Measurements from ENCODE around the gene TICAM1.
"Not testable (repeated sequence)": the region's sequence is repeated elsewhere in the genome, so short reads cannot be mapped to it uniquely, and the experiment has no call there.

Gene TICAM1

DNA sequence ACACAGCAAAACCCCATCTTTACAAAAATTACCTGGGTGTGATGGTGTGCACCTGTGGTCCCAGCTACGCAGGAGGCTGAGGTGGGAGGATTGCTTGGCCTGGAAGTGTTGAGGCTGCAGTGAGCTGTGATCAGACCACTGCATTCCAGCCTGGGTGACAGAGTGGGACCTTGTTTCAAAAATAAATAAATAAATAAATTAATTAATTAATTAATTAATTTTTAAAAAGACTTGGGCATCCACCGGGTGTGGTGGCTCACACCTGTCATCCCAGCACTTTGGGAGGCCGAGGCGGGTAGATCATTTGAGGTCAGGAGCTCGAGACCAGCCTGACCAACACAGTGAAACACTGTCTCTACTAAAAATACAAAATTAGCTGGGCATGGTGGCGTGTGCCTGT, 26.4 kb downstream of the TICAM1 start:
- not testable (repeated sequence) for DNase-seq (ENCODE audit: low read depth in 2 of 2)

DNA sequence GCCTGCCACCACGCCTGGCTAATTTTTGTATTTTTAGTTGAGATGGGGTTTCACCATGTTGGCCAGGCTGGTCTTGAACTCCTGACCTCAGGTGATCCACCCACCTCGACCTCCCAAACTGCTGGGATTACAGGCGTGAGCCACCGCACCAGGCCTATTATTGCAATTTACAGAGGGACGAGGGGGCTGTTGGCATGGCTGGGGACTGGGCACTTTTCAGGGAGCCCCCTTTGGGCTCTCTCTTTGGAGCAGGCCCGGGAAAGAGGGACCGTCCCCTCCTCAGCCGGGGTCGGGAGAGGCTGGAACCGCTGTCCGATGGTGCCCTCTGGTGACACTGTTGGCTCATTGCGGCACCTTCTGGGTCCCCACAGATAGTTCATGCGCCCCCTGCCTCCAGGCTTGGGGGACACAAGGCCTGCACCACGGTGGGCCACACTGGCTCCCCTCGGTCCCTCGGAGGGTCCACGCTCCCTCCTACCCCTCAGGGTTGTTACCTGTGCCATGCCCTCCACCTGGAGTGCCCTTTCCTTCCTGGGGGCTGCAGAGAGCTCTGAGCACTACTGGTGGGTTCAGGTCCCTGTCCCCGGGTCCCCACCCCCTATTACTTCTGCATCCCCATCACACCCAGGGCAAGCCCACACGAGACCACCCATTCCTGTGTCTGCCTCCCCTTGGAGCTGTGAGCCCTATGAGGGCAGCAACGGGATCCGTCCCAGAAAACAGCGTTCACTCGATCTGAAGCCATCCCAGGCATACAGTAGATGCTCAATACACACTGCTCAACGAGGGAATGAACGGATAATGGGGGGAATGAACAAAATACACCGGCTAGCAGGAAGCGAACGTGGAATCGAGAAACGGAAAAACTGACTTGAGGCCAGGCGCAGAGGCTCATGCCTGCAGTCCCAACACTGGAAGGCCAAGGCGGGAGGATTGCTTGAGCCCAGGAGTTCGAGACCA, 27.5 kb downstream of the TICAM1 start:
- DNase-seq (ENCODE audit: low read depth in 2 of 2) = peak; percentile 25 to 38

DNA sequence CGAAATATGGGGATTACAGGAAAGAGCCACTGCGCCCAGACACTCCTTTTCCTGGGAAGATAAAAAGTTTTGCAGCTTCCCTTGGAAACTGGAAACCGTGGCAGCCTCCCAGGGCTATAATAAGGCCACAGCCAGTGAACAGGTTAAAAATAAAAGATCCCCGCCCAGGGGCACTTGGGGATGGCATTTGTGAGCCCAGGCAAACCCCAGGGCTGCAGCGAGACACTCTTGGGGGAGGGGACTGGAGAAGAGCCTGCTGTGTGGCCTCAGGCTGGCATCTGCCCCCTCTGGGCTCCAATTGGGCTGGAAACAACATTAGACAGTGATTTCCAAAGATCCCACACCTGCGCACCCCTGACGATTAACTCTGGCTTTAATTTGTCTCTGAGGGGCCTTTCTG, 28.8 kb downstream of the TICAM1 start:
- no peak for DNase-seq (ENCODE audit: low read depth in 2 of 2)

DNA sequence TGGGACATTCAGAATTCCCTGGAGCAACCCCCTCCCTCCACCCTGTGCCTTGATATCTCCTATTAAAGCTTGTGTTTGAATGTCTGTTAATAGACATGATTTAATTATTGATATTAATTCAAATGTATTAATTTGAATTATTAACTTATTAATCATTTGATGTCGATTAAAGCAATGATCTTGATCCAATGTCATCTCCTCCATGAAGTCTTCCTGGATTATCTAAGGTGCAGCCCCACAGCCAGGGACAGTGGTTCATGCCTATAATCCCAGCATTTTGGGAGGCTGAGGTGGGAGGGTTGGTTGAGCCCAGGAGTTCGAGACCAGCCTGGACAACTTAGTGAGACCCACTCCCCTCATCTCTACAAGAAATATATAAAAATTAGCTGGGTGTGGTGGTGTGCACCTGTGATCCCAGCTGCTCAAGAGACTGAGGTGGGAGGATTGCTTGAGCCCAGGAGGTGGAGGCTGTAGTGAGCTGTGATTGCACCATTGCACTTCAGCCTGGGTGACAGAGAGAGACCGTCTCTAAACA, 30.4 kb downstream of the TICAM1 start:
- no peak for DNase-seq (ENCODE audit: low read depth in 2 of 2)

DNA sequence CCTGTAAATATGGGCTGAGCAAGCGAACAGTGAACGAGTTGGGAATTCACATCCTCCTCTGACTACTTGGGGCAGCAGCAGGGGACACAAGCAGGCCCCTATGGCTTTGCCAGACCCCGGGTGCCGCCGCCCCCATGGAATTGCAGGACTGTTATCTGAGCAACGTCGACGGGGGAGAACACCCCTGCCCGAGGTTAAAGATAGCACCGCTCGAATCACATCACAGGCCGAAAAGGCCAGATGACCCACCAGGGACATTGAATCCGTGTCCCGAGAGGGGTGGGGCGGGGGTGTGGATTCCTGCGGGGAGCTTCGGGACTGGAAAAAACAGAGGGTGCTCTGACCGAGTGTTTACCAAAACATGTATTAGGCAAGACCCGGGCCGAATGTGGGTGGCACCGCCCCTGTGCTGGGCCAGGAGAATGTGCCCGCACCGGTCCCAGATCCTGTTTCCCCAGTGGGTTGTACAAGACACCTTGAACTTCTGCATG, 30.9 kb downstream of the TICAM1 start:
- no peak for DNase-seq (ENCODE audit: low read depth in 2 of 2)

DNA sequence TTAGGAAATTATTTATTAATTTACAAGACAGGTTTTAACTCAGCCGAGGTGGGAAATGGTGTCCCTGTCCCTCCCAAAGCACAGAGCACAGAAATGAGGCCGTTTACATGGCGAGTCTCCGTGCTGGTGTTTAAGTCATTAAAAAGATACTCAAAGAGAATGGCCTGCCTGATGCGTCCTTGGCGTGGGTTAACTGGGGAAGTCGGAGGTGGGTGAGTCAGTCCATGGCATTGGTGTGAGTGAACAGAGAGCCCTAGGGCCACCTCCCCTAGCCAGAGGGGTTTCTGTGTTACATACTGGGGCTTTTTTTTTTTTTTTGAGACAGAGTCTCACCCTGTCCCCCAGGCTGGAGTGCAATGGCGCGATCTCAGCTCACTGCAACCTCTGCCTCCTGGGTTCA, 36.1 kb downstream of the TICAM1 start:
- no peak for DNase-seq (ENCODE audit: low read depth in 2 of 2)

DNA sequence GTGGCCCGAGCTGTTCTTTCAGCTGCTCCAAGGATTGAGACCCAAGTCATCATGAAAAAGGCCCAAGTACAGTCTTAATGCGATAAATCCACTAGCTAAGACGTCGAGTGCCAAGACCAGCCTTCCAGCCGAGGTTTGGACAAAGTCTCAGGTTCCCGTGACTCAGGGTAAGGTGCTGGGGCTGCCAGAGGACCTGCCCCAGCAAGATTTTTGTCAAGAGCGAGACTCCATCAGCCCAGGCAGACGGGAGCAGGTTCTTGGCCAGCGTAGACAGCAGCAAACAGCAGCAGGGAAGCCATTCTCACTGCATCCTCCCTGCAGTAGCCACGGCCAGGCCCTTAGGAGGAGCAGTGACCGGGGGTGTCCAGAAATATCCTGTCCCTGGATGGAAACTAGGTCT, 36.5 kb downstream of the TICAM1 start:
- DNase-seq (ENCODE audit: low read depth in 2 of 2) = no peak

DNA sequence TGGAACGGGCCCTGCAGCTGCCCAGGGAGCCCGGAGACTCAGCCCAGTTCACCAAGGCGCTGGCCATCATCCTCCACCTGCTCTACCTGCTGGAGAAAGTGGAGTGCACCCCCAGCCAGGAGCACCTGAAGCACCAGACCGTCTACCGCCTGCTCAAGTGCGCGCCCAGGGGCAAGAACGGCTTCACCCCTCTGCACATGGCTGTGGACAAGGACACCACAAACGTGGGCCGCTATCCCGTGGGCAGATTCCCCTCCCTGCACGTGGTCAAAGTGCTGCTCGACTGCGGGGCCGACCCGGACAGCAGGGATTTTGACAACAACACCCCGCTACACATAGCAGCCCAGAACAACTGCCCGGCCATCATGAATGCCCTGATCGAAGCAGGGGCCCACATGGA, 38.2 kb downstream of the TICAM1 start:
- DNase-seq (ENCODE audit: low read depth in 2 of 2) = not testable (repeated sequence)

DNA sequence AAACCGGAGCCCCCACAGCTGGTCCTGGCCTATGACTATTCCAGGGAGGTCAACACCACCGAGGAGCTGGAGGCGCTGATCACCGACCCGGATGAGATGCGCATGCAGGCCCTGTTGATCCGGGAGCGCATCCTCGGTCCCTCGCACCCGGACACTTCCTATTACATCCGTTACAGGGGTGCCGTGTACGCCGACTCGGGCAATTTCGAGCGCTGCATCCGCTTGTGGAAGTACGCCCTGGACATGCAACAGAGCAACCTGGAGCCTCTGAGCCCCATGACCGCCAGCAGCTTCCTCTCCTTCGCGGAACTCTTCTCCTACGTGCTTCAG, 38.7 kb downstream of the TICAM1 start:
- not testable (repeated sequence) for DNase-seq (ENCODE audit: low read depth in 2 of 2)

DNA sequence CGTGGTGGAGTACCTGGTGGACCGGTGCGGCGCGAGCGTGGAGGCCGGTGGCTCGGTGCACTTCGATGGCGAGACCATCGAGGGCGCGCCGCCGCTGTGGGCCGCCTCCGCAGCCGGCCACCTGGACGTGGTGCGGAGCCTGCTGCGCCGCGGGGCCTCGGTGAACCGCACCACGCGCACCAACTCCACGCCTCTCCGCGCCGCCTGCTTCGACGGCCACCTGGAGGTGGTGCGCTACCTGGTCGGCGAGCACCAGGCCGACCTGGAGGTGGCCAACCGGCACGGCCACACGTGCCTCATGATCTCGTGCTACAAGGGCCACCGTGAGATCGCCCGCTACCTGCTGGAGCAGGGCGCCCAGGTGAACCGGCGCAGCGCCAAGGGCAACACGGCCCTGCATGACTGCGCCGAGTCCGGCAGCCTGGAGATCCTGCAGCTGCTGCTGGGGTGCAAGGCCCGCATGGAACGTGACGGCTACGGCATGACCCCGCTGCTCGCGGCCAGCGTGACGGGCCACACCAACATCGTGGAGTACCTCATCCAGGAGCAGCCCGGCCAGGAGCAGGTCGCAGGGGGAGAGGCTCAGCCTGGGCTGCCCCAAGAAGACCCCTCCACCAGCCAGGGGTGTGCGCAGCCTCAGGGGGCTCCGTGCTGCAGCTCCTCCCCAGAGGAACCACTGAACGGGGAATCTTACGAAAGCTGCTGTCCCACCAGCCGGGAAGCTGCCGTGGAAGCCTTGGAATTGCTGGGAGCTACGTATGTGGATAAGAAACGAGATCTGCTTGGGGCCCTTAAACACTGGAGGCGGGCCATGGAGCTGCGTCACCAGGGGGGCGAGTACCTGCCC, 39.3 kb downstream of the TICAM1 start:
- DNase-seq (ENCODE audit: low read depth in 2 of 2) = not testable (repeated sequence)

DNA sequence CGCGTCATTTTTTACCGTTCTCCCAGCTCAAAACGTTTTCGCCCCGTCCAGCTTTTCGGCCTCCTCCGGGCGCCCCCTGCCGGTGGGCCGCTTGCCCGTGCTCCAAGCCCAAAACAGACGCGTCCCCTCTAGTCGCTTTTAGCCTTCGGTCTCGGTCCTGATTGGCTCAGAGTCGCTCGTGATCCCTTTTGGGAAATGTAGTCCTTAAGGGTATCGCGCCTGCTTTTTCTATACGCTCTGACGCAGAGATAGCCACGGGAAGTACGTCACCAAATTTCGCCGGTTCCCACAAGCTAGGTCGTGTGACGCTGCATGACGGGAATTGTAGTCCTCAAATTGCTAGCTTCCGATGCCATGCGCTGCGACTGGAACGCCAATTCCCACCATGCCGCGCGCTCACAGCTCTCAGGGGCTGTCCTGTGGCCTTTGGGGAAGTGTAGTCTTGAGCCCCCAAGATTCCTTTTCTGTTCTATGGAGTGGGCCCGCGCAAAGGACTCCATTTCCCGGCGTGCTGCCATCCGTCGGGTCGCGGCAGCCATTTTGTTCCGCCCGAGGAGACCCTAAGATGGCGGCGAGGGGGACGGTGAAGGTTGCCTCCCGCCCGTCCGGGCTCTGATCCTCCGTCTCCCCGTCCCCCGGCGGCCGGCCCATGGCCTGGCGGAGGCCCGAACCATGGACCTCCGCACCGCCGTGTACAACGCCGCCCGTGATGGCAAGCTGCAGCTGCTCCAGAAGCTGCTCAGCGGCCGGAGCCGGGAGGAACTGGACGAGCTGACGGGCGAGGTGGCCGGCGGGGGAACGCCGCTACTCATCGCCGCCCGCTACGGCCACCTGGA, 40.1 kb downstream of the TICAM1 start, which contains the start of gene FEM1A:
Gene FEM1A (plus strand): TSS at position 552 of the 836 bp plus-strand sequence. CDS start 121 bp downstream, at position 673.
- peak; percentile 97 to 99 for DNase-seq (ENCODE audit: low read depth in 2 of 2)

DNA sequence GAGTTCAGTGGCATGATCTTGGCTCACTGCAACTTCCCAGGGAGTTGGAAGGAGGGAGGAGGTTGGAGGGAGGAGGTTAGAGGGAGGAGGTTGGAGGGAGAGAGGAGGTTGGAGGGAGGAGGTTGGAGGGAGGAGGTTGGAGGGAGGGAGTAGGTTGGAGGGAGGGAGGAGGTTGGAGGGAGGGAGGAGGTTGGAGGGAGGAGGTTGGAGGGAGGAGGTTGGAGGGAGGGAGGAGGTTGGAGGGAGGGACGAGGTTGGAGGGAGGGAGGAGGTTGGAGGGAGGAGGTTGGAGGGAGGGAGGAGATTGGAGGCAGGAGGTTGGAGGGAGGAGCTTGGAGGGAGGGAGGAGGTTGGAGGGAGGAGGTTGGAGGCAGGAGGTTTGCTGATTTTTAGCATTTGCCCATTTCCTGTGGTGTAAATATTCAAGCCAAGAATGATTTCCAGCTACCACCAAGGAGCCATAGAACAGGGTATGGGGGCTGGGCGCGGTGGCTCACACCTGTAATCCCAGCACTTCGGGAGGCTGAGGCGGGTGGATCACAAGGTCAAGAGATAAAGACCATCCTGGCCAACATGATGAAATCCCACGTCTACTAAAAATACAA, 45.0 kb downstream of the TICAM1 start:
- not testable (repeated sequence) for DNase-seq (ENCODE audit: low read depth in 2 of 2)

DNA sequence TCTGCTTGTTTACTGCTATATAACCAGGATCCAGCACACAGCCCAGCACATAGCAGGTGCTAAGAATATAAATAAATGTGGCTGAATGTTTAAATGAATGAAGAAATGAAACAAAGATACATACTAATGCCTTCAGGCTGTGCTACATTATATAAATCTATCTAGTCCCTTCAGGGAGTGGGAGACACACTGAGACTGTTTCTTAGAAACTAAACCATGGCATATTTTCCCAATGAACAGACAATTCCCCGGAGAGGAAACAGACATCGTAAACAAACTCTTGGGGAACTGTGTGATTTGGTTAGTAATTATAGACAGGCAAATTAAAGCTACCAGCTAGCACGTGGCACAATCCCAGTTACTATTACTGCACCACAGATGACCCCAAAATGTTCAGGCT, 49.7 kb downstream of the TICAM1 start:
- DNase-seq (ENCODE audit: low read depth in 2 of 2) = no peak

DNA sequence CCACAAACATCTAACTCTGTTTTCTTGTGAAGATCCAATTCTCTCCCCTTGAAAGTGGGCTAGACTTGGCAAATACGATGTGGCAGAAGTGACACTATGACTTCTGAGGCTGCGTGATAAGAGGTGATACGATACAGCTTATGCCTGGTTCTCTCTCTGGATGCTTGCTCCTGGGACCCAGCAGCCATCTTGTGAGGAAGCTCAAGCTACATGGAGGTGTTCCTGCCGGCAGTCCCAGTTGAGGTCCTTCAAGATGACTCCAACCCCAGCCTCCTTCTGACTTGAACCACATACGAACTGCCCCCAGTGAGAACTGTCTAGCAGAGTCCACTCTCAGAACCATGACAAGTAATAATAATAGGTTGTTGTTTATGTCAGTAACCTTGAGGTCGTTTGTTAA, 50.7 kb downstream of the TICAM1 start:
- no peak for DNase-seq (ENCODE audit: low read depth in 2 of 2)

DNA sequence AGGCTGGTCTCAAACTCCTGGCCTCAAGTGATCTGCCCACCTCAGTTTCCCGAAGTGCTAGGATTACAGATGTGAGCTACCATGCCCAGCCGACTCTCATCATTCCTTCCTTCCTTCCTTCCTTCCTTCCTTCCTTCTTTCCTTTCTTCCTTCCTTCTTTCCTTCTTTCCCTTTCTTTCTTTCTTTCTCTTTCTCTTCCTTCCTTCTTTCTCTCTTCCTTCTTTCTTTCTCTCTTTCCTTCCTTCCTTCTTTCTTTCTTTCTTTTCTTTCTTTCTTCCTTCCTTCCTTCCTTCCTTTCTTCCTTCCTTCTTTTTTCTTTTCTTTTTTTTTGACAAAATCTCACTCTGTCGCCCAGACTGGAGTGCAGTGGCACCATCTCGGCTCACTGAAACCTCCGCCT, 53.4 kb downstream of the TICAM1 start:
- DNase-seq (ENCODE audit: low read depth in 2 of 2) = not testable (repeated sequence)

DNA sequence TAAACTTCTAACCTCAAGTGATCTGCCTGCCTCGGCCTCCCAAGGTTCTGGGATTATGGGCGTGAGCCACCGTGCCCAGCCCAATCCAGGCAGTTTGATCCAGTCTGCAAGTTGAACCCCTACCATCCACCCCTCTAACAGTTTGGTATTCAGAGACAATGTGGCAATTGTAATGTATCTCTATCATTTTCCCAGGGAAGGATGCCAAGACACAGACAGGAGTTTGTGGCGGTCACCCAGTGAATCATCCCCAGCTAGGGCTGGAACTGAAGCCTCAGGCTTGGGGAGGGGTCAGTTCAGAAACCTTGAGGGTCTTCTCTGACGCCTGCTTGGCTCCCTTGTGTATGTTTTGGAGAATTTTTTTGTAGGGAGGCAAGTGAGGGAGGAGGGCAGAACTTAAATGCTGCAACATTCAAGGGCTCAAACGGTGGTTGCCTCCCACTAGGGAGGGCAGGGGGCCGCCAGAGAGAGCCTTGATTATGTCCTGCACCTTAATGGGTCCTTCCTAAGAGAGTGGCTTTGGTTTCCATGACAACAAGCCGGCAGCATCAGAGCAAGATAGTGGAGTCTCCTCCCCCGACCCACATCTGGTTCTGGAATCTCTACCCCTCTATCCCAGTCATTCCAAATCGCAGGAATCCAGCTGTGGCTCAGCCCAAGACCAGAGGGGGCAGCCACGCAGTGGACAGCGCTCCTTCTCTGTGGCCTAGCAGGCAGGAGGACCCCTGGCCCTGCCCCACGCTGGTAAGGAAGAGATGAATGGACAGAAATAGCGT, 54.9 kb downstream of the TICAM1 start:
- no peak for DNase-seq (ENCODE audit: low read depth in 2 of 2)

DNA sequence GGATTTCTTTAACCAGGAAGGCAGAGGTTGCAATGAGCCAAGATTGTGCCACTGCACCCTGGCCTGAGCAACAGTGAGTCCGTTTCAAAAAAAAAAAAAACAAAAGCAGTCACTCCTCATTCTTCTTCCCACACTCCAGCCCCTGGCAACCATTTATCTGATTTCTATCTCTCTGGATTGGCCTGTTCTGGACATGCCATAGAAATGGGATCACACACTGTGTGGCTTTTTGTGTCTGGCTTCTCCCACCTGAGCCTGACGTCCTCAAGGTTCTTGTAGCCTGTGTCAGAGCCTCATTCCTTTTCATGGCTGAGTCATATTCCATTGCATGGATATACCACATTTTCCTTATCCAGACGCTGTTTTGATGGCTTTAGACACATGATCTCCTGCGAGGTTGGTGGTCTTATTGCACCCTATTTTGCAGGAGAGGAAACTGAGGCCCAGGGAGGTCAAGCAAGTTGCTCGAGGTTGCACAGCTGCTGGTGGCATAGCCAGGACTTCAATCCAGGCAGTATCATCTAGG, 55.8 kb downstream of the TICAM1 start:
- no peak for DNase-seq (ENCODE audit: low read depth in 2 of 2)

DNA sequence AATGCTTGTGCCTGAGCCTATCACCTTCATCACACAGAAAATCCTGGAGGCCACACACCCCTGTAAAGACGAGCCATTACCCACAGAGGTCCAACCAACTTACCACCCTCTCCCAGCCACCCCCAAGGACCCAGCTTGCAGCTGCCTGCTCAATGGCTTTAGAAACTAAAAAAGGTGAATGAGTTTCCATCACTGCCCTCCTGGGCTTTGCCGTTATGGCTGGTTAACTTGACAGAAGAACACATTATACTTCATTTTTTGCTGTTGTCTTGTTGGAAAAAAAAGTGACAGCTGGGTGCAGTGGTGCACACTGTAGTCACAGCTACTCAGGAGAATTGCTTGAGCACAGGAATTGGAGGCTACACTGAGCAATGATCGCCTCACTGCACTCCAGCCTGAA, 57.4 kb downstream of the TICAM1 start:
- DNase-seq (ENCODE audit: low read depth in 2 of 2) = no peak

DNA sequence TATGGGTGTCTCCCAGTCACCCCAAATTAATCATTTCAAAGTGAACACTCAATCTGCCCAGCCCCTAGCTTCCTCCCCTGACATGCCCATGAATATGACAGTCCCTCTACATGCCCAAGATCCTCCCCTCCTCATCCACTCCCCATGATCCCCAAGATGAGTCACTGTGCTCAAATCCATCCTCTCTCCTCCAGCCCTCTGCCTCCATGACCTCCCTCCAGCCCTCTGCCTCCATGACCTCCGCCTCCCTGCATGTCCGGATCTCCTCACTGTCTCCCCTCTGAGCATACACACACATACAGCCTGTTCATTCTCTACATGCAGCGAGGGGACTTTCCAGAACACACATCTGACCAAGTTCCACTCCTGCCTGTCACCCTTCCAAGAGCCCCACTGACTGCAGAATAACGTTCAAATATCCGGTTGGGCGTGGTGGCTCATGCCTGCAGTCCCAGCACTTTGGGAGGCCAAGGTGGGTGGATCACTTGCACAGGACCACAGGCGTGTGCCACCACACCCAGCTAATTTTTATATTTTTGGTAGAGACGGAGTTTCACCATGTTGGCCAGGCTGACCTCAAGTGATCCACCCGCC, 58.4 kb downstream of the TICAM1 start:
- DNase-seq (ENCODE audit: low read depth in 2 of 2) = no peak
